PFSK-1 (cell line): ENCODE results near the gene ZNF17.

Experiments
- FOXP2 ChIP-seq: optimal IDR thresholded peaks from 2 replicates; pipeline ENCODE3; 2011; ENCODE audit warnings: borderline replicate concordance, control low read depth, inconsistent platforms; ENCODE audit not compliant: insufficient read depth; ENCODE audit errors: extremely low read length, extremely low read depth
- POLR2AphosphoS5 ChIP-seq: IDR thresholded peaks from 2 replicates; pipeline ENCODE4 v1.6.1; 2012; ENCODE audit warnings: low read depth, mild to moderate bottlenecking, control low read depth, low read length, moderate library complexity
- SIN3A ChIP-seq: IDR thresholded peaks from 2 replicates; pipeline ENCODE4 v1.6.1; 2012; ENCODE audit warnings: mild to moderate bottlenecking, low read length, moderate library complexity, borderline replicate concordance; ENCODE audit not compliant: insufficient read depth
- TAF1 ChIP-seq: IDR thresholded peaks from 2 replicates; pipeline ENCODE4 v1.6.1; 2012; ENCODE audit warnings: low read length, control low read depth, borderline replicate concordance; ENCODE audit not compliant: insufficient read depth
- TF ChIP-seq, protein P1 (sequence below), 2 experiments: IDR thresholded peaks; 2 replicates each; pipeline versions ENCODE4 v1.6.1 to v1.8.0; 2011 to 2012; ENCODE audit warnings: low read depth in 2 of 2, low read length in 2 of 2, control low read depth in 1 of 2, inconsistent platforms in 1 of 2, mild to moderate bottlenecking in 1 of 2, moderate library complexity in 1 of 2; ENCODE audit not compliant: insufficient read depth in 1 of 2

Gene ZNF17

DNA sequence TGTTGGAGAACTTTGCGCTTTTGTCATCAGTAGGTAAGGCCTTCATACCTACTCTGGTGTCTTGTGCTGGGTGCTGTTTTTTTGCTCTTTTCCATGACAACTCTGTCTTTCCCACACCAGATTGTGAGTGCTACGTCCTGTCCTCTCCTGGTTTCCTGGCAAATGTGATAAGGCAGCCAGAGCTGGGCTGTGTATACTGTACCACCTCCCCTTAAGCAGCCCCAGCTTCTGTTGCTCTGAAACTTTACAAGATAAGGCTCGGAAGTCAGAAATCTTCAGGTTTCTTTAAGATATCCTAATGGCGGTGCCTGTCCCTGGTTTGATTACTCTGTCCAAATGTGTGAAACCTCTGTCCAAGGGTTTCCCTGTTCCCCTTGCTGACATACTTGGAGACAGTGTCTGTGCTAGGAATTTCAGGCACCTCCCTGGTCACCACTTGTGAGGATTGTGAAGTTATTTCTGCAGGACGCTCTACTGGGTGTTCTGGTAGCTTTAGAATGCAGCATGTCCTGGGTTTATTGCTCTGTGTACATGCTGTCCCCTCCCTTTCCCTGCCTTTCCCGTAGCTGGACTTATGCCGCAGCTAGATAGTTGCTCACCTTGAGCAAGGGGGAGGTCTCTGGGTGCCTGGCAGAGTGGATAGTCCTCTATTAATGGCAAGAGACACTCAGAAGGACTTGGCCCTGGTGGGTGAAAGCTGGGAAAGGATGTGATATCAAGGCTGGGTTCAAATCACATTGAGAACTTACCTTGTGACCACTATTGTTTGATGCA lies 31.2 kb downstream of the ZNF17 start:
- TF ChIP-seq, protein P1, sequence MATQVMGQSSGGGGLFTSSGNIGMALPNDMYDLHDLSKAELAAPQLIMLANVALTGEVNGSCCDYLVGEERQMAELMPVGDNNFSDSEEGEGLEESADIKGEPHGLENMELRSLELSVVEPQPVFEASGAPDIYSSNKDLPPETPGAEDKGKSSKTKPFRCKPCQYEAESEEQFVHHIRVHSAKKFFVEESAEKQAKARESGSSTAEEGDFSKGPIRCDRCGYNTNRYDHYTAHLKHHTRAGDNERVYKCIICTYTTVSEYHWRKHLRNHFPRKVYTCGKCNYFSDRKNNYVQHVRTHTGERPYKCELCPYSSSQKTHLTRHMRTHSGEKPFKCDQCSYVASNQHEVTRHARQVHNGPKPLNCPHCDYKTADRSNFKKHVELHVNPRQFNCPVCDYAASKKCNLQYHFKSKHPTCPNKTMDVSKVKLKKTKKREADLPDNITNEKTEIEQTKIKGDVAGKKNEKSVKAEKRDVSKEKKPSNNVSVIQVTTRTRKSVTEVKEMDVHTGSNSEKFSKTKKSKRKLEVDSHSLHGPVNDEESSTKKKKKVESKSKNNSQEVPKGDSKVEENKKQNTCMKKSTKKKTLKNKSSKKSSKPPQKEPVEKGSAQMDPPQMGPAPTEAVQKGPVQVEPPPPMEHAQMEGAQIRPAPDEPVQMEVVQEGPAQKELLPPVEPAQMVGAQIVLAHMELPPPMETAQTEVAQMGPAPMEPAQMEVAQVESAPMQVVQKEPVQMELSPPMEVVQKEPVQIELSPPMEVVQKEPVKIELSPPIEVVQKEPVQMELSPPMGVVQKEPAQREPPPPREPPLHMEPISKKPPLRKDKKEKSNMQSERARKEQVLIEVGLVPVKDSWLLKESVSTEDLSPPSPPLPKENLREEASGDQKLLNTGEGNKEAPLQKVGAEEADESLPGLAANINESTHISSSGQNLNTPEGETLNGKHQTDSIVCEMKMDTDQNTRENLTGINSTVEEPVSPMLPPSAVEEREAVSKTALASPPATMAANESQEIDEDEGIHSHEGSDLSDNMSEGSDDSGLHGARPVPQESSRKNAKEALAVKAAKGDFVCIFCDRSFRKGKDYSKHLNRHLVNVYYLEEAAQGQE (IDR thresholded peaks at IDR 0.05; ENCODE audit: insufficient read depth in 1 of 2, low read depth in 2 of 2, low read length in 2 of 2), result no peak
- TF ChIP-seq FOXP2 (no peak), TAF1 (no peak), SIN3A (no peak), POLR2AphosphoS5 (no peak)

DNA sequence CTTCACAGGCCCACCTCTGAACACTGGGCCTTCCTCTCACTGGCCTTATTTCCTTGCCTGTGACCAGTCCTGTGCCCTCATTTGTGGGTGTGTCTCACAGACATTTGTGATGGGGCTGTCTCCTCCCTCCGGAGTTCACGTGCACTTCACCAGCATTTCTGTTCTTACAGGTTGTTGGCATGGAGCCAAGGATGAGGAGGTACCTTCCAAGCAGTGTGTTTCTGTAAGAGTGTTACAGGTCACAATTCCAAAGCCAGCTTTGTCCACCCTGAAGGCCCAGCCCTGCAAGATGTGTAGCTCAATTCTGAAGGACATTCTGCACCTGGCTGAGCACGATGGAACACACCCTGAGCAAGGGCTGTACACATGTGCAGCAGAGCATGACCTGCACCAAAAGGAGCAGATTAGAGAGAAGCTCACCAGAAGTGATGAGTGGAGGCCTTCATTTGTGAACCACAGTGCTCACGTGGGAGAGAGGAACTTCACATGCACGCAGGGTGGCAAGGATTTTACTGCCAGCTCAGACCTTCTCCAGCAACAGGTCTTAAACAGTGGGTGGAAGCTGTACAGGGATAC lies 32.2 kb downstream of the ZNF17 start:
- TF ChIP-seq FOXP2, result no peak

DNA sequence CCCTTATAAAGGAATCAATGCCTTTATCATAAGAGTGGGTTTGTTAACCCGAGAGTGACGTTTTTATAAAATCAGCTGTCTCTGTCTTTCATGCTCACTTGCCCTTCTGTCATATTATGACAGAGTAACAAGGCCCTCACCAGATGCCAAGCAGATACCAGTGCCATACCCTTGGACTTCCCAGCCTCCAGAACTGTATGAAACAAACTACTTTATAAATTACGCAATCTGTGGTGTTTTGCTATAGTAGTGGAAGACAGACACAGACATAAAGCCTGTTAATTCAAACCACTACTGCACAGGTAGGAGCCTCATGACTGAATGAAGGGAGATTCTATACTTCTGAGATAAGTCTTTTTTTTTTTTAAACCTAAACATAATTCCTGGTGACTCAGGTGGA lies 41.3 kb downstream of the ZNF17 start:
- TF ChIP-seq TAF1, result no peak
- TF ChIP-seq FOXP2, result no peak
- TF ChIP-seq POLR2AphosphoS5, result no peak
- TF ChIP-seq, protein P1 (IDR thresholded peaks at IDR 0.05; ENCODE audit: insufficient read depth in 1 of 2, low read depth in 2 of 2, low read length in 2 of 2), result no peak
- TF ChIP-seq SIN3A, result no peak

DNA sequence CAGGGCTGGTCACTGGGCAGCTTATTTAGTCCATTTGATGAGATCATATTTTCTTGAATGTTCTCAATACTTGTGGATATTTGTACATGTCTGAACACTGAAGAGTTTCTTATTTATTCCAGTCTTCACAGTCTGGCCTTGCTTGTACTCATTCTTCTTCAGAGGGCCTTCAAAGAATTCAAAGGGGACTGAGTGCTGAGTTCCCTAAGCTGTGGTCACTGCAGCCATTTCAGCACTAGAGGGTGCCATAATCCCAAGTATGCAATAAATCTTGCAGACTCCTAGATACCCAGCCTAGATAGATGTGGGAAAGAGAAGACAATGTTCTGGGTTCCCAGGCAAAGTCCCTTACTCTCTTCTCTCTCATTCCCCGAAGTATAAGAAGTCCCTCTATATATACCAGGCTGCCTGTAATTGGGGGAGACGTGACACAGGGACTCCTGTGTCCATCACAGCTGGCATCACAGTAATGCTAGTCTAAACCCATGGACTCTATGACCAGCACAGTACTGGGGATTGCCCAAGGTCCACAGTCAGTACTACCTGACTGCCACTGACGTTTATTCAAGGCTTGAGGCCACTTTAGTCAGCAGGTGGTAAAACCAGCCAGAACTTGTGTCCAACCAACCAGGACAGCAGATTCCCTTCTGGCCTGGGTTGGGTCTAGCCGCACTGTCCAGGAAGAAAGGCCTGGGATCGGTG lies 54.9 kb downstream of the ZNF17 start:
- TF ChIP-seq POLR2AphosphoS5 (no peak), TAF1 (no peak), SIN3A (no peak), FOXP2 (no peak)
- TF ChIP-seq, protein P1 (IDR thresholded peaks at IDR 0.05; ENCODE audit: insufficient read depth in 1 of 2, low read depth in 2 of 2, low read length in 2 of 2), result no peak

DNA sequence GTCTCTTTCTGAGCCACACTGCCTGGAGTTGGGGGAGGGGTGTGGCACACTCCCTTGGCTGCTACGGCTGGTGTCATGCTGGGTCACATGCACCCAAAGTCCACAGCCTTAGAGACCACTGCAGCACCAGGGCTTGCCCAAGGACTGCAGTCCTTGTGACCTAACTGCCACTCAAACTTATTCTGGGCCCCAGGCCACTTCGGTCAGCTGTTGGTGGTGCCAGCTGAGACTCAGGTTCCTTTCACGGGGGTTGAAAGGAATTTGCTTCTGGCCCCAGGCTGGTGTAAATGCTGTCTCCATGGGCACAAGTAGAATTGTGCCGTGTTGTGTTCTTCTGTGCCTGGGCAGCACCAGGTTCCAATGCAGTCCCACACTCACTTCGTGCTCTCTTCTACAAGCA lies 55.5 kb downstream of the ZNF17 start:
- TF ChIP-seq FOXP2 (no peak), TAF1 (no peak), SIN3A (no peak), POLR2AphosphoS5 (no peak)
- TF ChIP-seq, protein P1 (IDR thresholded peaks at IDR 0.05; ENCODE audit: insufficient read depth in 1 of 2, low read depth in 2 of 2, low read length in 2 of 2), result no peak
